ENCODE data around the gene TGOLN2. TPM values are rescaled to one million over a fixed set of nuclear protein-coding genes. Genes with fewer than 3 reads are reported as not detected.

Gene TGOLN2
- total RNA-seq, 1 donor from 2014 or later: 101 TPM

- Histone ChIP-seq H3K36me3 (ENCODE audit: control insufficient read depth, insufficient read depth, low read length) (no peaks in the 10 kb centered on the region), H3K4me3 (ENCODE audit: low read depth, low read length) (no peak overlapping the region), H3K27me3 (ENCODE audit: control insufficient read depth, insufficient read depth, low read length) (no peaks in the 10 kb centered on the region)
- DNase-seq (ENCODE audit: low read depth): no peak
- TF ChIP-seq, protein P1, sequence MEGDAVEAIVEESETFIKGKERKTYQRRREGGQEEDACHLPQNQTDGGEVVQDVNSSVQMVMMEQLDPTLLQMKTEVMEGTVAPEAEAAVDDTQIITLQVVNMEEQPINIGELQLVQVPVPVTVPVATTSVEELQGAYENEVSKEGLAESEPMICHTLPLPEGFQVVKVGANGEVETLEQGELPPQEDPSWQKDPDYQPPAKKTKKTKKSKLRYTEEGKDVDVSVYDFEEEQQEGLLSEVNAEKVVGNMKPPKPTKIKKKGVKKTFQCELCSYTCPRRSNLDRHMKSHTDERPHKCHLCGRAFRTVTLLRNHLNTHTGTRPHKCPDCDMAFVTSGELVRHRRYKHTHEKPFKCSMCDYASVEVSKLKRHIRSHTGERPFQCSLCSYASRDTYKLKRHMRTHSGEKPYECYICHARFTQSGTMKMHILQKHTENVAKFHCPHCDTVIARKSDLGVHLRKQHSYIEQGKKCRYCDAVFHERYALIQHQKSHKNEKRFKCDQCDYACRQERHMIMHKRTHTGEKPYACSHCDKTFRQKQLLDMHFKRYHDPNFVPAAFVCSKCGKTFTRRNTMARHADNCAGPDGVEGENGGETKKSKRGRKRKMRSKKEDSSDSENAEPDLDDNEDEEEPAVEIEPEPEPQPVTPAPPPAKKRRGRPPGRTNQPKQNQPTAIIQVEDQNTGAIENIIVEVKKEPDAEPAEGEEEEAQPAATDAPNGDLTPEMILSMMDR (IDR thresholded peaks at IDR 0.05; ENCODE audit: insufficient read depth, low read length, poor library complexity, severe bottlenecking): no peak
Measured at GRCh38 chr2:85286918-85287317, 40.9 kb downstream of the TGOLN2 start.

- no peak overlapping the region for H3K4me3 ChIP-seq (ENCODE audit: low read depth, low read length)
Measured at GRCh38 chr2:85283641-85284040, 44.1 kb downstream of the TGOLN2 start.

GRCh38 chr2:85282914-85283313 lies 44.9 kb downstream of the TGOLN2 start:
- DNase-seq (ENCODE audit: low read depth): no peak
- Histone ChIP-seq H3K27me3 (ENCODE audit: control insufficient read depth, insufficient read depth, low read length) (no peaks in the 10 kb centered on the region), H3K4me3 (ENCODE audit: low read depth, low read length) (no peak overlapping the region), H3K36me3 (ENCODE audit: control insufficient read depth, insufficient read depth, low read length) (no peaks in the 10 kb centered on the region)
- TF ChIP-seq, protein P1 (IDR thresholded peaks at IDR 0.05; ENCODE audit: insufficient read depth, low read length, poor library complexity, severe bottlenecking): no peak

More at GRCh38 chr2:85283641-85284040, 44.1 kb downstream of the TGOLN2 start:
- Histone ChIP-seq H3K36me3 (ENCODE audit: control insufficient read depth, insufficient read depth, low read length) (no peaks in the 10 kb centered on the region), H3K27me3 (ENCODE audit: control insufficient read depth, insufficient read depth, low read length) (no peaks in the 10 kb centered on the region)
- TF ChIP-seq, protein P1 (IDR thresholded peaks at IDR 0.05; ENCODE audit: insufficient read depth, low read length, poor library complexity, severe bottlenecking): no peak
- DNase-seq (ENCODE audit: low read depth): no peak

DNA sequence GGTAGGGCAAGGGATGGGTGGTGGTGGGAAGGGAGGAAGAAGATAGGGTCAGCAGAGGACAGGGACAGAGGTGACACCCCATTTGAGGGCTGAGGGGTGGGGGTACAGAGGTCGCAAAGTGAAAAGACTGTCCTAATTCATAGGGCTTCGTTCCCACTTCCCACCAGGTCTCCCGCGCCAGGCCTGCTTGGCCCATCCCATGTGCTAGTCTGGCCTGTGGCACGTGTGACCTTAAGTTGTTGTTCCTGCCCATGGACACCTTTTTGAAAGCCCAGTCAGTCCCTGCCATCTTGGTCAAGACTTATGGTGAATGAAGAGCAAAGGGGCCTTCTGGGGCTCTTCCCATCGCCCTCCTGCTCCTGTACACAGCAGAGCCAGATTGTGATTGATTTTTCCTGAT lies 46.2 kb downstream of the TGOLN2 start:
- TF ChIP-seq, protein P1 (IDR thresholded peaks at IDR 0.05; ENCODE audit: insufficient read depth, low read length, poor library complexity, severe bottlenecking): no peak
- Histone ChIP-seq H3K36me3 (ENCODE audit: control insufficient read depth, insufficient read depth, low read length) (no peaks in the 10 kb centered on the region), H3K4me3 (ENCODE audit: low read depth, low read length) (no peak overlapping the region), H3K27me3 (ENCODE audit: control insufficient read depth, insufficient read depth, low read length) (no peaks in the 10 kb centered on the region)
- no peak for DNase-seq (ENCODE audit: low read depth)

DNA sequence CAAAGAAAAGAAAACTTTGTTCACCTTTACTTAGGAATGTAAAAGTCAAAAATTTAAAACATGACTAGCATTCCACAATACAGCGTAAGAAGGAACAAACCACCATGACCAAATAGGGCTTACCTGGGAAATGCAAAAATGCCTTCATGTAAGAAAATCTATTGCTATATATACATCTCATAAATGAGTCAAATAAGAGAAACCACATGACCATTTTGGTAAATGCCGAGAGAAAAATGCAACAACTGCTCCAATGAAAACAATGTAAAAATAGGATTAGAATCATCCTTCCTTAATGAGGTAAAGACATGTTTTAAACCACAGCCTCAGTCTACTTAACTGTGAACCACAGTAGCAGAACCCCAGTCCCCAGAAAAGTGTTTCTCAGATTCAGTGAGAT lies 49.4 kb downstream of the TGOLN2 start:
- Histone ChIP-seq H3K27me3 (ENCODE audit: control insufficient read depth, insufficient read depth, low read length) (no peaks in the 10 kb centered on the region), H3K36me3 (ENCODE audit: control insufficient read depth, insufficient read depth, low read length) (no peaks in the 10 kb centered on the region), H3K4me3 (ENCODE audit: low read depth, low read length) (no peak overlapping the region)
- DNase-seq (ENCODE audit: low read depth): no peak
- TF ChIP-seq, protein P1 (IDR thresholded peaks at IDR 0.05; ENCODE audit: insufficient read depth, low read length, poor library complexity, severe bottlenecking): no peak

DNA sequence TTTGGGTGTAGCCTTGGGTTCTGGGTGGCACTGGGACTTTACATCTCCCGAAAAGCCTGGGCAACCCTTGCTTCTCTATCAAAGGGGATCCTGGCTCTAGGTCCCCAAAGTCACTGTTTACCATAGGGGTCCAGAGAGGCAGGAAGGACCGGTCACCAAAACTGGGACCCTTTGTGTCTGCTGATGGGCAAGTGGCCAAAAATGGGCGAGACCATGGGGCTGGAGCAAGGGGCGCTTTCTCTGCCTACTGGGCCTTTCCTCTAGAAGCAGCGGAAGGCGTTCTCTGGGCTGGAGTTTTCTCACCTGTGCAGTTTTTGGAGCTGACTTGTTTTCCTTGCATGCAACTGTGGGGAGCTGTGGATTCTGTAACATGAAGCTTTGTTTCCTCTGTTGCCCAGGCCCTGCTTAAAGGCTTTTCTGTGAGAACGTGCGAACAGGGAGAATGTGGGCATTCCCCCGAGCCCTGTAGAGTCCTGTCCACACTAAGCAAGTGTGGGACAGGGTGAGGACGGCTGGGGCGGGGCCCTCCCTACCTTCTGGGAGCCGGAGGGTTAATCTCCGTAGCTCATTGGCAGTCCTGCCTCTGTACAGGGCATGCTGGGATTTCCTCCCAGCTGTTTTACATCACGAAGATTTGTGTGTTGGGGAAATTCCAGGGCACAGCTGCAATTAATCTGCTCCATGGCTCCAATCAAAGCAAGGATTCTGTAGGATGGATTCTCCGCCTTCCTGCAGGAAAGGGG lies 50.2 kb downstream of the TGOLN2 start:
- H3K4me3 ChIP-seq (ENCODE audit: low read depth, low read length): no peak overlapping the region
- no peak for DNase-seq (ENCODE audit: low read depth)

More for the DNA sequence above, 50.2 kb downstream of the TGOLN2 start:
- TF ChIP-seq, protein P1 (IDR thresholded peaks at IDR 0.05; ENCODE audit: insufficient read depth, low read length, poor library complexity, severe bottlenecking): no peak
- Histone ChIP-seq H3K27me3 (ENCODE audit: control insufficient read depth, insufficient read depth, low read length) (no peaks in the 10 kb centered on the region), H3K36me3 (ENCODE audit: control insufficient read depth, insufficient read depth, low read length) (no peaks in the 10 kb centered on the region)
